HuH-7 (cell line): ENCODE measurements around the gene BRS3.
"Not testable (repeated sequence)": the region's sequence is repeated elsewhere in the genome, so short reads cannot be mapped to it uniquely, and the experiment has no call there.

Experiments
- DNase-seq: peaks from one replicate; pipeline ENCODE4 v3.0.0; 2011; ENCODE audit warnings: low spot score

BRS3 gene

DNA sequence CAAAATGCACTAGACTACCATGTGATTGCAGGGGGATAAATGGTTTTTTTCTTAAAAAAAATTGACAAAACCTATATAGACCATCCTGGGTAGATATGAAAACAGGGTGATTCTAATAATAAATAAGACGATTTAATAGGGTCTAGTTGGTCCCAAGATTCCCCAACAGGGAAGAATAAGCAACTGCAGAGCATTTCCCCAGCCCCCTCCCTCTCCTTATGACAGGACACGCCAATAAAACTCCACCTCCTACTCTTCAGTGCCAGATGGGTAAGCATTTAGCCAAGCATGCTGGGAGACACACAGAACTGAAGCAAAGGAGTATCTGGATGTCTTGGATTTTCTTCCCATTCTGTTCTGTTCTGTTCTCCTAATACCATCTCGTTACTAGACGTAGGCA is at the start of gene BRS3:
Gene BRS3, plus strand, starts transcription at position 301 of the 400 bp plus-strand sequence. CDS start 168 bp downstream, outside the sequence.
- no peak for DNase-seq

DNA sequence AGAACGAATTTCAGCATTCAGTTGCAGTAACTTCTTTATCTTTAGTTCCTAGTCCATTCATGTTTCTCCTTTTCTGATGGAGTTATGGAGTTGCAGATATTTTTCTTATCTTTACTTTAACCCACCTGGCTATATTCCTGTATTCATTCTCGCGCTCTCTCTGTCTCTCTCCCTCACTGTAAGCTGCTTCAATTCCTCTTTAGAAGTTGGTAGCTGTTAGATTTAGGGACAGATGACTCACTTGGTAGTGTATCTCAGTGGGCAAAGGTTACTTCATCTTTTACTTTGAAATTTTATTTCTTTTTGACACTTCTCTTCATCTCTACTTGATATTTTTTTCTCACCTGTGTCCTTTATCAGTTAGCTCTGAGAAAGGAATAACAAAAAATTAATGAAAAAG is 49.6 kb upstream of the BRS3 start:
- no peak for DNase-seq

DNA sequence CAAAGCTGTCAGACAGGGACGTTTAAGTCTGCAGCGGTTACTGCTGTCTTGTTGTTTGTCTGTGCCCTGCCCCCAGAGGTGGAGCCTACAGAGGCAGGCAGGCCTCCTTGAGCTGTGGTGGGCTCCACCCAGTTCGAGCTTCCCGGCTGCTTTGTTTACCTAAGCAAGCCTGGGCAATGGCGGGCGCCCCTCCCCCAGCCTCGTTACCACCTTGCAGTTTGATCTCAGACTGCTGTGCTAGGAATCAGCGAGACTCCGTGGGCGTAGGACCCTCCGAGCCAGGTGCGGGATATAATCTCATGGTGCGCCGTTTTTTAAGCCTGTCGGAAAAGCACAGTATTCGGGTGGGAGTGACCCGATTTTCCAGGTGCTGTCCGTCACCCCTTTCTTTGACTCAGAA is 42.1 kb upstream of the BRS3 start:
- not testable (repeated sequence) for DNase-seq

DNA sequence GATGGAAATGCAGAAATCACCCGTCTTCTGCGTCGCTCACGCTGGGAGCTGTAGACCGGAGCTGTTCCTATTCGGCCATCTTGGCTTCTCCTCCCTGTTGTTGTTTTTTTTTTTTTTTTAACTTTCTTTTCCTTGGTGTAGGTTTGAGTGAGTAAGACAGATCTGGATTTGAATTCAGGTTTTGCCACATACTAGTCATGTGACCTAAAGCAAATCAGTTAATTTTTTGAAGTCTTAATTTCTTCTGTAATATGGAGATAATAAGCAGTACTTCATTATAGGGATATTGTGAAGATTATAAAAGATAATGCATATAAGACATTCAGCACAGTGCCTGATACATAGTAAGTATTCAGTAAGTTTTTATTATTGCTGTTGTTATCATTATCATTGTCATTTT is 41.5 kb upstream of the BRS3 start:
- DNase-seq: no peak

DNA sequence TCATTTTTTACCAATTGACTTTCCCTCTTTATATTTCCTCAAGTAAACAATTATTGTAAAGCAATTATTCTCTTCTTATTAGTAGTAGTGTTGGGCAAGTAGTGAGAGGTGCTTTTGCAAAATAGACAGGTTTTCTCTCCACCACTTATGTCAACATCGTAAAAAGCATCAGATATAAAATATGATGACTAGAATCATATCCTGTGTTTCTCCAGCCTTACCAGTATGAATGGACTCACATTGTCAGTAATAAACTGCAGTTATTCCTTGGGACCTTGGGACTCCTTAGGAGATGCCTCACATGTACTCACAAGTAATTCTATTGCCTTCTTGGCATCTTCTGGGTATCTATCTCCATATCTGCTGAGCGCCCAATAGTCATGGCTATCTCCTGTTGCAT is 40.4 kb upstream of the BRS3 start:
- DNase-seq: no peak

DNA sequence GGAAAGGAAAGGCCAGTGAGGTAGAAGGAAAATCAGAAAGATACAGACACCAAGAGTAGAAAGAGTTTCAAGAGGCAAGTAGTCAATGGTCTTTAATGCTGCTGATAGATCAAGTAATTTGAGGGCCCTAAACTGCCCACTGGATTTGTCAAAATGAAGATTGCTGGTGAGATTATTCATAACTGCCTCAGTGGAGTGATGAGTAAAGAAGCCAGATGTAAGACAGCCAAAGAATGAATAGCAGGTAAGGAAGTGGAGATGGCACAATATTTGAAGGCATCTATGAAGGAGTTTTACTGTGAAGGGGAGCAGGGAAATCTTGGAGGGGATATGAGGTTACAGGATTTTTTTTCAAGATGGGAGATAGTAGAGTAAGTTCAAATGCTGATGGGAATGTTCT is 39.8 kb upstream of the BRS3 start:
- DNase-seq: no peak

DNA sequence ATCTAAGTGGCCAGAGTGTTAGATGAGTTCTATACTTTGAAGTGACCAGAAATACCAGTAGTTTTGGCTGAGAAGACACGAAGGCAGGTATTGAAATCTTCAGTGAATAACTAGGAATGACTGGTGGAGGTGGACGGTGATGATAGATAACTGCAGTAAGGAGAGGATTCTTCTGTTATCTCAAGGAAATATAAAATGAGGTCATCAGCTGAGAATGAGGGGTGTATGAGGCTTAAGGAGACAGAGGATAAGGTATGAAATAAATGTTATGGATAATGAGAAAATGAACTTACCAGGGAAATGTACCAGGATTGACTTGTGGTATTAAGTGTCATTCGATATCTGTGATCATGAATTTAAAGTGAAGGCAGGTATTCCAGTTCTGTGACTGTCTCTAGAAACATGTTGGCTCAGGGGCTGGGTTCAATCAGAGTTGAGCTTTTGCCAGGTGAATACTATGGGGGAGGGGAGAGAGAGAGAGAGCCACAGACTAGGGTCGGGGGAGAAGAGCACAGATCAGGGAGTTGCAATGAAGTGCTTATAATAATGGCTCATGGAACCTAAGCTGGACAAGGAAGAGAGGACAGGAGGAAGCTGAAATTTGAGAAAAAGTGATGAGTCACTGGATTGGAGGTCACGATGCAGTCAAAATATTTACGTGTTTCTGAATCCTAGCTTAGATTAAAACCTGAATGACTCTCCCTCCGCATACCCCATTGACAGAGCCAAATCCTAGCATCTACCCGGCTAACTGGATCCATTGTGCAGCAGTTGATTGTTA is 37.5 kb upstream of the BRS3 start:
- DNase-seq: no peak

DNA sequence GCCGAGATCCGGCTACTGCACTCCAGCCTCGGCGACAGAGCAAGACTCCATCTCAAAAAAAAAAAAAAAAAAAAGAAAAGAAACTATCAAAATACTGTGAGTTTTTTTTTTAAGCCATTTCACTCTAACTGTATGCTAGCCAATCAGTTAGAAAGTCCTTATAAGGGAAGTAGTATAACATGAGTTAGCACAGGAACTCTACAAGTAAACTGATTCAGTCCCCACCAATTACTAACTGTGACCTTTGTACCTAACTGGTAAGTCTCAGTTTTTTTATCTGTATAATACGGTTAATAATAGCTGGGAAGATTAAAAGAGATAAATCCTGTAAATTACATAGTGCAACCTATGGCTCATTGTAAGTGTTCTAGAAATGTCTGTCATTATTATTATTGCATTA is 35.1 kb upstream of the BRS3 start:
- DNase-seq: no peak

DNA sequence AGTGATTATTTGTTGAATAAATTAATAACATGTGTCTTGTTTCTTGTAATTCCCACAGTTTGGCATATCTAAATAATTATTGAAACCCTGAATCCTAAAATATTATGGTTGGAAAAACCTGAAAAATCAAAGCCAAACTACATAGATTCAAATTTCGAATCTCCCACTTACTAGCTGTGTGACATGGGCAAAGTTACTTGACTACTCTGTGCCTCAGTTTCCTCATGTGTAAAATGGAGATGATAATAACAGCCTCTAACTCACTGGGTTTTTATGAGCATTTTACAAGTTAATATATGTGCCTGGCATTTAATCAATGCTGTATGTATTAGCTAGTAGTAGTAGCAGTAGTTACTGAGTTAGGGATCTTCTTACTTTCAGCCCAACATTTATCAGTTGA is 34.6 kb upstream of the BRS3 start:
- DNase-seq: no peak

DNA sequence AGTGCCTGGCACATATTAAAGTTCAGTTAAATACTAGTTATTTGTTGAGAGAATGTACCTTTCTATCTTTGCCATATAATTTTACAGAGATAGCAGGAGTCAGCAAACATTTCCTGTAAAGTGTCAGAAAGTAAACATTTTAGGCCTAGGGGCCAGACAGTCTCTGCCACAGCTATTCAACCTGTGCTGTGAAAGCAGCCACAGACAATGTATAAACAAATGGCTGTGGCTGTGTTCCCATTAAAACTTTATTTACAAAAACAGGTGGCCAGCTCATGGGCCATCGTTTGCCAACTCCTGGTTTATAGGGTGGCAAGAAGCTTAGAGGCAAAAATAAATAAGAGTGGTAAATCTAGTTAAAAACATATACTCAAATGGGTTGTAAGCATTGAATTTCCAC is 34.0 kb upstream of the BRS3 start:
- no peak for DNase-seq

DNA sequence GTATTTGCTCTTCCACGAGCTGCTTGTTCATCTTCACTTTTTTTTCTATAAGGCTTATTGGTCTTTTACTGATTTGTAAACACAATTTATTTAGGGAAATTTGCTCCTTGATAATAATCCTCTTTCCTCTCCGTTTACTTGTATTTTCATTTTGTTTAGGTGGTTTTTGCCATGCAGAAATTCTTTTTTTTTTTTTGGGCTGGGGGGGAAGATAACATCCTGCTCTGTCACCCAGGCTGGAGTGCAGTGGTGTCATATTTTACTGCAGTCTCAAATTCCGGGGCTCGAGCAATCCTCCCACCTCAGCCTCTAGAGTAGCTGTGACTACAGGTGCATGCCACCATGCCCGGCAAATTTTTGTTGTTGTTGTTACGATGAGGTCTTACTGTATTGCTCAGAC is 31.6 kb upstream of the BRS3 start:
- no peak for DNase-seq

DNA sequence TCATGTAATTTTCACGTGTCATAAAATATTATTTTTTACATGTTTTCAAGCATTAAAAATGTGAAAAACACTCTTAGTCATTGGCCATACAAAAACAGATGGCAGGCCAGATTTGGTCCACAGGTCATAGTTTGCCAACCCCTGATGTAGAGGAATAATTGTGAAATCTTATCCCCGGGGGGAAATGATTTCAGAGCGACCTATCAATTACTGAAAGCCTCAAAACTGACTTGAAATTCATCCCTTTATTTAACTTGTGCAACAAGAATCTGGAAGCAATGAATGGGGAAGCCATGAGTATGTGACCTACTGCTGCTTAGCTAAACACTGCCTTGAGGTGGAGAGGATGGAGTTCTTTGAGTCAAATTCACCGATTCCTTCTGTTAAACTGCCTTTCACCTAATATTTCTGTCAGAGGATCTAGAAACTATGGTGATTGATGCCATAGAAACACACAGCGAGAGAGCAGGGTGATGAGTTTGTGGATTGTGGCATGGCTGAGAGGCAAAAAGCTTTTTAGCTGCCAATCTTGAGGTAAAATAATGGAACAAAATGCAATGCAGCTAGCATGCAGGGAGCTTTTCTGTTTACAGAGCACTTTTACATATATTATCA is 30.3 kb upstream of the BRS3 start:
- DNase-seq: no peak

DNA sequence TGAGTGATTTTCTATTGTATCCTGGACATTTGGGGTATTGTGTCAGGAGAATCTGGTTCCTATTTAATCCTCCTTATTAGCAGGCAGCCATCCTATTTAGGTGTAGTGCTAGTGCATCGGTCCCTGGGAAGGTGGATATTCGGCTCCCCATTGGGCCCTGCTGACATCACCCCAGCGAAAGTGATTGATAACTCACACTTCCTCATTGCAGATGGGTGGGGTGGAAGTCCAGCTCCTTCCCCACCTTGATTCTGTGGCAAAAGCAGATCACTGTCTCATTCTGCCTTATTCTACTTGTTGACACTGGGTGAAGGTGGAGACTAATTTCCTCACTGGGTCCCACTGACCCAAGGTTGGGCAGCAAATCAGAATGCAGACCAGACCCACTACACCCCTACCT is 23.2 kb upstream of the BRS3 start:
- DNase-seq: no peak

DNA sequence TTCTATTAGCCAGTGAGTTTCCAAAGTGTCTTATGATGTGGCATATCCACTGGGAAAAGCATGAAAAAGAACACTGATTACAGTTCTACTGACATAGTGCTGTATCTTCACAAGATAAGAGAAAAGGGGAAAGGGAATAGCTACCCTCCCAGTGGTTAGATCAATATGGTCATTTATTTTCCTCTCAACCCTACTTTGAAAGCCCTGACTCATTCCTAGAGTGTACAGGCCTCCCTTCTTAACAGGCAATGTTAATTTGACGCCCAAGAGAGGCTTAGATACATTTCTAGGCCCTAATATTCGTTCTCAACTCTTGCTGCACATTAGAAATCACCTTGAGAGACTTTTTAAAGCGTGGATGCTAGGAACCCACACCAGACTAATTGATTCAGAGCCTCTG is 20.4 kb upstream of the BRS3 start:
- DNase-seq: no peak

DNA sequence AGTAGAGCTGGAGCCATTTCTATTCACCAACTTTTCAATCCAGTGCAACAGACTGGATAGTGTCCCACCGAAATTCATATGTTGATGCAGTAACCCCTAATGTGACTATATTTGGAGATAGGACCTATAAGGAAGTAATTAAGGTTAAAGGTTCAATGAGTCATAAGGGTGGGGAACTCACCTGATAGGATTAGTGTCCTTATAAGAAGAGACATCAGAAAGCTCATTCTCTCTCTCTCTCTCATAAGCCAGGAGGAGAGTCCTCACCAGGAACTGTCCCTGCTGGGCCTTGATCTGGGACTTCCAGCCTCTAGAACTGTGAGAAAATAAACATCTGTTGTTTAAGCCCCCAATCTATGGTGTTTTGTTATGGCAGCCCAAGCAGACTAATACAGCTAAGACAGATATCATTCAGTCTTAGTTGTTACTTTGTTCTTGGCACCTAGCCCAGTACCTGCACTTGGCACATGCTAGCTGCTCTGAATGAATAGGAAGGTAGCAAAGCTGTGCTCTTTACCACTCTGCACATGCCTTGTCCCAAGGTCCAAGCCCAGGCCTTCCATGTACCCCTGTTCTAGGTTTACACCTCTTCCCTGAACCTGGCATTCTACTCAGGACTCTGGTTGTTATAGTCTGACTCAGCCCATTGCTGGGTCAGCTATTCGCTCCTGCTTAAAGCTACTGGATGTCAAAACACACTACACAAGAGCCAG is 19.2 kb upstream of the BRS3 start:
- DNase-seq: no peak

DNA sequence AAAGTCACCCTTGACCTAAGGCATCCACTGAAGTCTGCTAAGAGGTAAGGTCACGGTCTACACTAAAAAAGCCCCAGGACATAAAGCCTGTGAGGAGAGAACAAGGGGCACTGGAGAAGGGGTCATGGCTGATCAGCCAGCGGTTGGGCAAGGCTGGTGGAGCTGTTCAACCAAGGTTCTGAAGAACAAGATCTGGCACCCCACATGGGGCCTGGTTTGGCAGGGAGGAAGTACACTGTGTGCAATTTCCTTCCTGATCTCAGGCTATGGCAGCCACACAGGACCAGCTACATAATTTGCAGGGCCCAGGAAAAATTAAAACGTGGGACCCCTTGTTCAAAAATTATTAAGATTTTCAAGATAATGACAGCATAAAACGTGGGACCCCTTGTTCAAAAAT is 14.1 kb upstream of the BRS3 start:
- DNase-seq: no peak

DNA sequence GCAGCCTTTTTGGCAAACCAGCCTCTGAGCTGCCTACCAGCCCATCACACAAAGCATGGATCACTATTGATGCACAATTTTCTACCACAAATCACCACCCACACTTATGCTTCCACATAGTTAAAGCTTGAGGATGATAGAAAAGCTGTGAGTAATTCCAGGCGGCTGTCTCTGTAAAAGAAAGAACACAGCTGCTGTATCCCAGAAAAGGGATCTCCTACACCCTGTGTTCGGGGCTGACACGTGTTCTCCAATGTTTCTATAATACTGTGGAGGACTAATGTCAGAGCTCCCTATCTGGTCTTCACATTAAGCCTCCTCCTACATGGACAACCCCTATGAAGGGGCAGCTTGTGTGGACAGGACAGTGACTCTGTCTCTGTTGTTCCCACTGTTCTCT is 12.5 kb upstream of the BRS3 start:
- DNase-seq: no peak

DNA sequence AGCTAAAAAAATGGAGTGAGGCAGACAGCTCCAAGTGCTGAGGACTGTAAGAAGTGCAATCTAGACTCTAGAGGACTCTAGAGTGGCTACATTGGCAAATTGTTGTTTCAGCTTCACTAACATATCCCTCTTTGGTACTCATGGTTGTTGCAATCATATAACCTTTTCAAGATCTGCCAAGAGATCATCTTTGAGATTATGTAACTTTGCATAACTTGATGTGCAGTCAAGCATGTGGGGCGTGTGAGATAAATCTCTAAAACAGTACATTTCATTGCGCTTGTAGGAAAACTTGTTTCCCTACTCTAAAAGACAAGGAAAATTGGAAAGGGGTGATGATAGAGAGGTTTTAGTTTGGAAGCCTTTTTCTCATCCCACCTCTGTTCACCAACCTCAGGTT is 11.2 kb upstream of the BRS3 start:
- DNase-seq: no peak

DNA sequence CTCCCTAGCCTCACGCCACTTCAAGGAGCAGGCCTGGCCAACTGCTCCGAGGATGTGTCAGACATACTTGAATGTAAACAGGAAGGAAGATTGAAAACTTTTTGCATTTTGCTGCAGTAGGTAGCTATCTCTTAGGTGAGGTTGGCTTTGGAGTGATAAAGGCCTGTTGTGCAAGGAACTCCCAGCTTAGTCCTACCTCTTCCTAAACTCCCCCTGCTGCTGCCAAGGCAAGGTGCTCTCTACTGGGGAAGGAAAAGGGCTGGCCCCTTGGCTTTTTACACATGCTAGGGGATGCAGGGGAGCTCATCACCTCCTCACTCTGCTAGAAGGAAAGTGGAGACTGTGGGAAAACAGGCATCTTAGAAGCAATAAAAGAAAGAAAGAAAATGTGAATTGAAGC is 10.7 kb upstream of the BRS3 start:
- no peak for DNase-seq

DNA sequence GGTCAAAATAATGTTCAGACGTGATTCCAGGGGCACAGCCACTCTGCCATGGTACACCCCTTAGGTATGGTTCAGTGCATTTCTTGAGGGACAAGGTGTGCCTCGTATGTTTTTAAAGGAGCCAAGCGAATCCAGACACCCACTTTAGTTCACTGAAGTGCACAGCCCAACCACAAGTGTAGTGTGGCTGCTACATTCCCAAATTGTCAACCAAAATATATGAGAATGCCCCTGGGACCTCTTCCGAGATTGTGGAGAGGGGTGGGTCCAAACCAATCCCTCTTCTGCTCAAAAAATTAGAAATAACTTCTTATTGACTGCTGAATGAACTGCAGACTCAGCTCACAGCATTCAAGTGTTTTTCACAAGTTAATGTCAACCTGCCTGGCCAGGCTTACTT is 7.4 kb upstream of the BRS3 start:
- no peak for DNase-seq

DNA sequence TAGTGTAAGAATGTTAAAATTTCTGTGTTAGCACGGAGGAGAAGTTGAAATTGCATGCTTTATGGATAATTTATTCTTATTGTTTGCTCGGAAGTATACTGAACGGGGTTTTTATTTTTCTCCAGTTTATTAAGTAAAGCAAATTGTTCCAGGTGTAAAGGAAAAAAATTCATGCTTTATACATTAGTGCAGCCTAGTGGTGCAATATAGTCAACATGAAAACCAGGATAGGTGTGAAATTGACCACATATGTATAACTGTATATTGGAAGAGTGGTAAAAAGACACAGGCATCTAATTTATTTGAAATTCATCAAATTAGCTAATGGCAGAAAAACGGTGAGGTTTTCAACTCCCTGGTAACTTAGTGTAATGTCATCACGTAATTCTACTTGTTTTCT is 959 bp downstream of the BRS3 start:
- DNase-seq: no peak

DNA sequence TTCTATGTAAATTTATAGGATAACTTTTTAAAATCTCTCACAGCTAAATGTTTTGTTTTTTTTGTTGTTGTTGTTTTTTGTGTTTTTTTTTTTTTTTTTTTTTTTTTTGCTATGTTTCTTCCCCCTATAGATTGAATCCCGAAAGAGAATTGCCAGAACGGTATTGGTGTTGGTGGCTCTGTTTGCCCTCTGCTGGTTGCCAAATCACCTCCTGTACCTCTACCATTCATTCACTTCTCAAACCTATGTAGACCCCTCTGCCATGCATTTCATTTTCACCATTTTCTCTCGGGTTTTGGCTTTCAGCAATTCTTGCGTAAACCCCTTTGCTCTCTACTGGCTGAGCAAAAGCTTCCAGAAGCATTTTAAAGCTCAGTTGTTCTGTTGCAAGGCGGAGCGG is 4.1 kb downstream of the BRS3 start:
- no peak for DNase-seq

DNA sequence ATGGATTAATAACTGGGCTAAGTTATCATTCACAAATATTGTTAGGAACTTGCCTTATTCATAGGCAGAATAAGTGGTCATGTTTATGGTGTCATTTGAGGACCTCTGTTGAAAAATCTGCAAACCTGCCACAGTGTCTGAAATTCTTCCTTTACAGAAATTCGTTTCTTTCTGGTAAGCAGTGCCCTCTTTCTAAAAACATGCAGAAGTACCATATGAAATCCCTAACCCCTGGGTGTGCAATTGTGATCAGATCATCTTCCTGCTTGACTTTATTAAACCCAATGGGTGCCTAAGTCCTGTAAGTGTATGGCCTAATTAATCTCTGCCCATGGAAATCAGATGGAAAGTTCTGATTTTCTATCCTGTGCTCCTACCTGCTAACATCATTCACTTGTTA is 5.3 kb downstream of the BRS3 start:
- DNase-seq: no peak

DNA sequence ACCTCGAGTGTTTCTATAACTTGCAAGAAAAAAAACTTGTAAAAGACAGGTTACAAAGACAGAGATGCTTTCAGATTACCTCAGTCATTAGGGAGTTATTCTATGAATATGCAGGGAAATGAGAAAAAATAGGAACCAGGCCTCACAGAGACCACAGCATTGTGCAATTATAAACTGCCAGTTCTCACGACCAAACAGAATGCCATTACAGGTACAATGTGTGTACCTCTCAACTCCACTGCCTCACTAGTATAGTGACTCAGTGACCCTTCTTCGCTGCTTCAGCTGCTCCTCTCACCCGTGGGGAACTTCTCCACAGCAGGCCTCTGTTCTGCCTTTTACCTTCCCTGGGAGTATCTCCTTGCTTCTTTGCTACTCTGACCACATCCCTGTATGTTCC is 7.3 kb downstream of the BRS3 start:
- DNase-seq: no peak
